Kidney tubule cell (primary cell): Measurements from ENCODE around the gene SGPP2.

Experiments
- DNase-seq: peaks from one replicate; pipeline ENCODE4 v3.0.0-alpha.2; 2018; ENCODE audit warnings: low spot score

SGPP2 gene

DNA sequence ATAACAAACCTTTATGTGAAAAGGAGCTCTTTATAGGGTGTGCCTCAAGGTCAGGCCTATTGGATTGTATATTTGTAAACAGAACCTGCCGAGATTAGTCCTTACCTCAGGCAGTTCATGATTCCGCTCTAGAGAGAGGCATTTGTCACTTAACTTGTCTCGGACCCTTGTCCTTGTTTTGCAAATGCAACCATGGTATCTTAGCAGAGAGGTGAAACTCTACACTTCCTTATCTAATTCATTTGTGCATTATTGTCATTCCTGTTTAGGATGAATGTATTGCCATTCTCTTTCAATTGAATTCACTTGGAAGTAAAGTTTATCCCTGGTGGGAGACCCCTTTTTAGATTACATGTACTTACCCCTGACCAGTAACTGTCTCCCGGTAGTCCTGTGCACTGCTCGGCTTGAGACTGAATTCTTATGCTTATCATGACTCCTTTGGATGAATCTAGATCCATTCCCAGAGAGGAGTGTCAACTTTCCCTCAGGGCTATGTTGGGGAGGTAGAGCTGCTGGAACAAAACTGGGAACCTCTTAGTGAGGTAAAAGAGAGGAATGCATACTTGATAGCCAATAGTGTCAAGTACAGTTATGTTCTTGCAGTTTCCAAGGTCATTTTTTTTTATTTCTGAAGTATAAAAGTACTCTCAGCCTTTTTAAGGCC is 46.6 kb downstream of the SGPP2 start:
- no peak for DNase-seq

DNA sequence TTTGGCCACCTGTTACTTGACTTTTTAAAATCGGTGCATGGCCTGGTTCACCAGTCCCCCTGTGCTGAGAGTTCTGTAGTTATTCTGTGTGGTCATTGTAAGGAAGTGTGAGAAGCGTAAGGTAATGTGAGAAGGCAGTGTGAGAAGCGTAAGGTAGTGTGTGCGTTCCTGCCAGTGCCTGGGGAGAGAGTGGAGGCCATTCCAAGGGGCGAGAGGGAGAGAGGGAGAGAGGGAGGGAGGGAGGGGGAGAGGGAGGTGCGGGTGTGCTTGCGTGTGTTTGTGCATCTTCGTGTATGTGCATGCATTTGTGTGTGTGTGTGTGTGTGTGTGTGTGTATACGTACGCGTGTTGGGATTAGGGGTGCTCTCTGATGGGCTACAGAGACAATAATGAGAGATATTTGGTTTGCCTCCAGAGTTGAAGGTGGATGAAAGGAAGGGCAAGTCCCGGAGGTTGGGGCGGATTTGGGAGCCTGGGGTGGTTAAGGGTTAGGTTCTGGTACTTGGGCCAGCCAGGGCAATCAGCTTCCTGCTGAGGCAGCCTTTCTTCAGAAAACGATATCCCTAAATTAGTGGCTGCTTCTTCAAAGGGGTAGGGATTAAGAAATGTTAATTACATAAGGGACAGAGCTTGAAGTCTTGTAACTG is 53.7 kb downstream of the SGPP2 start:
- DNase-seq = no peak

- DNase-seq = peak; percentile 15
Observed at GRCh38 chr2:222479859-222480258, 55.5 kb downstream of the SGPP2 start.

- no peak for DNase-seq
Observed at GRCh38 chr2:222480497-222480896, 56.2 kb downstream of the SGPP2 start.

DNA sequence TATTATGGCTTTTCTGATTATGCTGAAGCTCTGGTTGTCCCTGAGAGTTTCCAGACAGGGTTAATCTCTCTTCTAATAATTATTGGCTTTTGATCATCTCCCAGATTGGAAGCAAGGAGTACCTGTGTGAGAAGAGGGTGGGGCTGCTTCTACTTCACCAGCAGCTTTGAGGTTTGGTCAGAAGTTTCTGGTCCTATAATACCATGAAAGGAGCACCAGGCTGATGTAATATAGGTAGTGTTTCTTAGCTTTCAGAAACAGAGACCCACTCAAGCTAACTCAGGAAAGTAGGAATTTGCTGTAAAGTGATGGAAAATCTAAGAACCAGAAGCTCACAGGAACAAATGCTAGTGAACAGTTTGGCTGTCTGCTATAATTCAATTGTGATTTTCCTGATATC is 57.6 kb downstream of the SGPP2 start:
- DNase-seq = no peak

DNA sequence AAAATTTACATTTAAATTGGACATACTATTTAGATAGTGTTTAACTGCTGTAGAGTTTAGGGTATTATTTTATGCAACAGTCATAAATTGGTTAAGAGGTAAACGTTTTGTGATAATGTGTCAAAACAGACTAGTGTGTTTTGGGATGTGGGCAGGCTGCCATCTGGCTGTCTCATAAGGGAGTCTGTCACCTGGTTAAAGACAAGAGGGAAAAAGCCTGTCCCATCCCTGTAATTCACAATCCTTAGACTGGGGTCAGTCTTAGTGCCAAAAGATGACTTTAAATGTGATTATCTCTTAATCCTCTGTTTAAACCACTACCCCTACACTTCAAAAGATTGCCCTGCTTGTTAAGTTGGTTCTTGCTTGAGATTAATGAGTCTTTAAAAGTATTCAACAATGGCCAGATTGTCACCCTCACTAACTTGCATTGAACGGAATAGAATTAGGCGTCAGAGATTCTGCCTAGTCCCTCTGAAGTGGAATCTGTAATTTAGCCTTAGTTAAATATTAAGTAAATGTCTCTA is 59.2 kb downstream of the SGPP2 start:
- DNase-seq = peak; percentile 5

GRCh38 chr2:222485367-222486211 is 61.2 kb downstream of the SGPP2 start:
- DNase-seq = no peak

DNA sequence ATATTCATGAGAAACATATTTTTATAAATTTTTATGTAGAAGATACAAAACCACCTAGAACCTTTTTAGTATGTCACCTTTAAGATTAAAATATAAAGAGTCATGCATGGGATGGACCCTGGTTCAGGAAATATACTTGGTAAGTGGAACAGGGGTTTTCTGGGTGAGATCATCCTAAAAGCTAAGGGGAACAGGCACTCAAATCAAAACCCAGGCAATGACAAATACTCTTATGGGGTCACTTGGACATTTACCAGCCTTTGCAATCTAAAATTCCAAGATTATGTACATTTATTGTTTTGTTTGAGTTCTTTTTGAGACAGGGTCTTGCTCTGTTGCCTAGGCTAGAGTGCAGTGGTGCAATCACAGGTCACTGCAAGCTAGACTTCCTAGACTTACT is 65.8 kb downstream of the SGPP2 start:
- DNase-seq = no peak

- no peak for DNase-seq
Observed at GRCh38 chr2:222492683-222493082, 68.3 kb downstream of the SGPP2 start.

DNA sequence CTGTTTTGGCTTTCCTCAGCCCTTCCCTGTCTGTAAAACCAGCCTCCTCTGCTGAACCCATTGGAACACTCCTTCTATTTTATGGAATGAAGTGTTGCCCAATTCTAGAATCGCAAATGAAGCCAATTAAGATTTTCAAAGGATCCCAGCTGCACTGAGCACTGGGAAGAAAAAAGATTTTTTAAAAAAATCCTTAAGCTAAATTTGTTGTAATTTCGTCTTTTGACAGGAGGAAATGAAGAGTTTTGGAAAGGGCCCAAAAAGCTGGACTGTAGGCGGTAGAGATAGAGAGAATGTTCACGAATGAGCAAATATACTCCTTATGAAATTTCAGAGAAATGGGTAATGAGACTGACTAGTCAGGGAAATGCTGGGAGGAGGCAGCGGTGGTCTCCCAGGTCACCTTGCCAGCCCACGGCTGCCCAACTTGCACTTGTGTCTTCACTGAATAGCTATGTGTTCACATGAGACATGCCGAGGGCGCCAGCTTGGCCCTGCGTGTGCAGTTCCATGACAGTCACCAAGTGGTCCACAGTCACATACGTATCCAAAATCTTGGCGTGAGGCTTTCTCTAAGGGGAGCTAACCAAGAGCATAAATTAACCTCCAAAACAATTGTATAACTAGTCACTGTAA is 69.9 kb downstream of the SGPP2 start:
- DNase-seq = no peak

DNA sequence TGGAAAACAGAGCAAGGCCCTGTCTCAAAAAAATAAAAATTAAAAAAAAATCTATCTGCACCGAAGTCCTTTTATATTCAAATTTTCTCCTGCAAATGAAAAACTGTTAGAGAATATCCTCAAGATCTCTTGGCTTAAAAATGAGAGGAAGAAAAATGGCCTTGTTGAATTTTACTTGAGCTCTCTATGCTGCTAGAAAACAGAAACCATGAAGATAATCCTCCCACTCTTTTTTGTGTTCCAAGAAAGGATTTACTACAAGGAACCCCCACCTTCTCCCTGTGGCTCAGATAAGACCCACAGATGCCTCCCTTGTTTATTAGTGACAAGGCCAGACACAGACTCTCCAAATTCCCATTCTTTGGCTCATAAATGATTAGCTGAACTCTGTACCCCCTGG is 71.0 kb downstream of the SGPP2 start:
- DNase-seq = no peak

- DNase-seq = no peak
Observed at GRCh38 chr2:222499226-222499625, 74.9 kb downstream of the SGPP2 start.

DNA sequence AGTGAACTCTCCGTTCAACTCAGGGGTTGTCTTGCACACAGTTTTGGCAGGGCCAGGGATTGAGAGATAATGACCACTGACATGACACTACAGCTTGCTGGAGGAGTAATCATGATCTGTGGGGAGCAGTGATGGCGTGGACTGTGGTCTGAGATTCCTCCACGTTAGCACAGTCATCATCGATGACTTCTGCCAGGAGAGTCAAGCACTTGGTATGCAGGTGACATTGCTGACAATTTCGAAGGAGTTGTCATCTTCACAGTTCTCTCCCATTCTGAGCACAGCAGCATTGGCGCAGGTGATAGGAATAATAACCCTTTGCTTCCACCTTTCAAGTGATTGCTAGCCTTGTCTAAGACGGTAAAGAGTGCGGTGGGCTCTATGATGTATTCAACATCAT is 79.8 kb downstream of the SGPP2 start:
- peak; percentile 73 for DNase-seq

DNA sequence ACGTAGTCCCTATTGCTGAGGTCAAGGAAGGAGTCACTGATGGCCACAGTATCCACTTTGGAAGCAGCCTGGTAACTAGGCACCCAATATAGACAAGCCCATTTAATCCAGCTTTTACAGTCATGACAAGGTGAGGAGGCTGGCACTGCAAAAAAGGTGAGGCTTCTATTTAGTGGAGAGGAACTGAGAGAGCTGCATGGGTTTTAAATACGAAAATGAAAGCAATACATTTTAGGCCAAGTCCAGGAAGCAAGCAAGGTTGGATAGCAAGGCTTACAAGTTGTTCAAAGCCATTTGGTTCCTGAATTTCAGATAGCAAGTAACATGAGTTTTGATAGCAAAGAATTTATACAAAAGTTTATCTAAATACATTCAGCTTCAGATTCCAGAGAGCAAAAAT is 80.4 kb downstream of the SGPP2 start:
- no peak for DNase-seq

DNA sequence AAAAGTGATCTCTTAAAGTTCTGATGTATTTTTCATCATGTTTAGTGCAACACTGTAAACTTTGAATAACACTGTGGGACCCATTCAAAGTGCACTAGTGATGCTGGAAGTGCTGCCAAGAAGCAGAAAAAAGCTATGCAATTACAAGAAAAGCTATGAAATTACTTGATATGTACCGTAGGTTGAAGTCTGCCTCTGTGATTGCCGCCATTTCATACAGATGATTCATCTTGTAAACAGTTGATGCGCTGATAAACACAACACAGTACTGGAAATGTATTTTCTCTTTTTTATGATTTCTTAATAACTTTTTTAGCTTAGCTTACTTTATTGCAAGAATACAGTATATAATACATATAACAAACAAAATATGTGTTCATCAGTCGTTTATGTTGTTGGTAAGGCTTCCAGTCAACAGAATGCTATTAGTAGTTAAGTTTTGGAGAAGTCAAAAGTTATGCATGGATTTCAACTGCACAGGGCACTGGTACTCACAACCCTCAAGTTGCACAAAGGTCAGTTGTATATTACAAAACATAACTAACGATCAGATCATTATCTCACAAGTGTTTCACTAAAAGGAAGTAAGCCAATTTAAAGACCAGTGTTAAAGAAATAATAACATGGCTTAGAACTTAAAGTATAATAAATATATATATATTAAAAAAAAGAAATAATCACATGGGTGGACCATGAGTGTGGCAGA is 82.0 kb downstream of the SGPP2 start:
- DNase-seq = no peak

GRCh38 chr2:222514901-222515300 is 90.6 kb downstream of the SGPP2 start:
- DNase-seq = no peak

DNA sequence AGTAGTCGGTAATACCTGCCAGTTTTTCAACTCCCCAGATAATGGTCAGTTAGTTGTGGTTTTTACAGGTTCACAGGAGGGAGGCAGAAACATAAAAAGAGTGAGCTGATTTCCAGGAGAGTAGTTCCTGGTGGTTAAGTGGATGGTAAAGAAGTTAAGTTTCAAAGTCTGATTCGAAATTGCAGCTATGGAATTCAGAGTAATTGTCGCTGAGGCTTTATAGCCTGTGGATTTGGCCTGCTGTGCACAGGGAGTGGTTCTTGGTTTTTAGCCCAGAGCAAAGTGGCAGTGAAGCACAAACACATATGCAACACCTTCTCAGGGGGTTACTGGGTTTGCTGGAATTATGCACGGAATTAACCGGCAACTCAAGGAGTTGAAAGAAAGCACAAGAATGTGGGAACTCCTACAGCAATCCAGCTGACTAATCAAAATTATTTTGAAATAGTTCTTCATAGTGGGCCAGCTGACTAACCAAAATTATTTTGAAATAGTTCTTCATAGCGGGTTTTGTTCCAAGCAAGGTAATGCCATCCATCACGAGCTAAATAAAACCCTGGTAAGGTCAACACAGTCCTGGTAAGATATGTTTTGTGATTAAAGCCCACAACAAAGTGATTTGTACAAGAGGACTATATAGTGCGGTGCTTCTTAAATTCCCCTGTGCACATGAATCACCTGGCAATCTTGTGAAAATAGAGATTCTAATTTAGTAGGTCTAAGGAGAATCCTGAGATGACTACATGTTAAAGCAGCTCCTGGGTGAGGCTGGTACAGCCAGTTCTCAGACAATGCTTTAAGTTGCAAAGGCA is 94.4 kb downstream of the SGPP2 start:
- peak; percentile 59 for DNase-seq

DNA sequence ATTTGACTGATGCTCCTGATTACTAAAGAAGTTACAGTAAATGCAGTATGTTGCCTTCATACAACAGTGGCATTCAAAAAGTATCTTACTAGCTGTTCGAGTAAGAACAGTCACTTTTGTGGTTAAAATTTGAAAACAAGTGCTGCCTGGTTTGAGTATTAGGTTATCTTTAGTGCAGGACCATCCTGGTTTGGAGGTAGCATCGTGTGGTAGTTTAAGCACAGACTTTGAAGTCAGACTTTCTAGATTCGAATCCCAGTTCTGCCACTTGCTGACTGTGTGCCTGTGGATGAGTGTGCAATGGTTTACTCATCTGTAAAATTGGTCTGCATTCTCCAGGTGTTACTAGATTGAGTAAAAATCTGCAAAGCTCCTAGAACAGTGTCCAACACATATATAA is 96.8 kb downstream of the SGPP2 start:
- DNase-seq = no peak

- DNase-seq = peak; percentile 13
Observed at GRCh38 chr2:222522082-222522481, 97.7 kb downstream of the SGPP2 start.

DNA sequence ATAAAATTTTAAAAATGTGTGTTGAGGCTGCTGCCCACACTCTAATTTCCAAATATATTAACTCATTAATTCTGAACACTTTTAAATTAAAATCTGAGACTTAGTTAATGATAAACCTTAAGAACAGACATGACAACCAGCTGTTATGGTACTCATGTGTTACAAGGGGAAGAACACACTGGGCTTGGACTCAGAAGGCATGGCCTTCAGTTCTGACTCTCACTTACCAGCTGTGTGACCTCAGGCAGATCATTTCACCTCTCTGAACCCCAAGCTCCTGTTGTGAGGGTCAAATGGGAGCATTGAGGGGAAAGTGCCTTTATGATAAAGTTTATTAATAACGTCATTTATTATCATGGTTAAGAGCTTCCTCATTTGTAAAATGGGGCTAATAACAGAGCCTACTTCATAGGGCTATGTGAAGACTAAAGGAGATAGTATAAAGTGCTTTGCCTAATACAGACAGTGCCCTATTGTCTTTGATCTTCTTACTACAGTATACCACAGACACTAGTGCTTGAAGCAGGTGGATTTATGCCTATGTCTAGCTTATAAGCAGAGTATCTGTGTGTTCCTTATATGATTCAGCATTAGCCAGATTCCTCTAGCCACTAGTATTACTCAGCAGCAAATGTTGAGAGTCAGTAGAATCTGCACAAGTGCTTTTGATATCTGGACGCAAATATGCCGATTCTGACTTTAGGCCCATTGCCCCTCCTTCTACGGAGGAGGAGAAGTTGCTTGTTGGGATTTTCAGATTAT is 99.6 kb downstream of the SGPP2 start:
- peak; percentile 34 for DNase-seq
